Measurements from ENCODE around the gene NAGLU. TPM values are rescaled to one million over a fixed set of nuclear protein-coding genes. Genes with fewer than 3 reads are reported as not detected.

The NAGLU gene
- total and polyA plus RNA-seq, 2 of the 13 experiments (the other 11 are each of a cell fraction or from before 2014, with no cell fraction given), result 28.2 to 40.1 TPM

DNA sequence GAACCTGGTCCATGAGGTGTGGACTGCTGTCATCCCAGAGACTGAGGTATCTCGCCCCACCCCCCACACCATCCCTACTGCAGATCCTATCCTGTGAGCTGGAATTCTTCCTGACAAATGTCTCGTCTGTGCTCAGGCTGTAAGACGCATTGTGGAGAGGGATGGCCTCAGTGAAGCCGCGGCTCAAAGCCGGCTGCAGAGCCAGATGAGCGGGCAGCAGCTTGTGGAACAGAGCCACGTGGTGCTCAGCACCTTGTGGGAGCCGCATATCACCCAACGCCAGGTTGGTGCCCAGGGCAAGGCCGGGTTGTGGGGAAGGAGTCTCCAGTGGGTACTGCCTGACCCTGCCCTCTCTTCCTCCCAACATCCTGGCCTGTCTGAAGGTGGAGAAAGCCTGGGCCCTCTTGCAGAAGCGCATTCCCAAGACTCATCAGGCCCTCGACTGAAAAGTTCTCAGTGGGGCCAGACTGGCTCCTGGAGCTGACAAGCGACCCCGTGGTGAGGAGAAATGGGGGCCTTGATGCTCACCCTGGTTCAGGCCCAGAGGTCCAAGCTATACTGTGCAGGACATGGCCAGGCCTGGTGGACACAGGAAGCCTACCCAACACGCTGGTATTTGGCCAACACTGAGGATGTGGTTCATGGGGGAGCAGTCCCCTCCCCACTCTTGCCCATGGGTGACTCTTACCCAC, 29.6 kb downstream of the NAGLU start (continued):
- TF ChIP-seq, protein P1, sequence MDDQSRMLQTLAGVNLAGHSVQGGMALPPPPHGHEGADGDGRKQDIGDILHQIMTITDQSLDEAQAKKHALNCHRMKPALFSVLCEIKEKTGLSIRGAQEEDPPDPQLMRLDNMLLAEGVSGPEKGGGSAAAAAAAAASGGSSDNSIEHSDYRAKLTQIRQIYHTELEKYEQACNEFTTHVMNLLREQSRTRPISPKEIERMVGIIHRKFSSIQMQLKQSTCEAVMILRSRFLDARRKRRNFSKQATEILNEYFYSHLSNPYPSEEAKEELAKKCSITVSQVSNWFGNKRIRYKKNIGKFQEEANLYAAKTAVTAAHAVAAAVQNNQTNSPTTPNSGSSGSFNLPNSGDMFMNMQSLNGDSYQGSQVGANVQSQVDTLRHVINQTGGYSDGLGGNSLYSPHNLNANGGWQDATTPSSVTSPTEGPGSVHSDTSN (CRISPR knock-in tag; IDR thresholded peaks at IDR 0.05; ENCODE audit: borderline replicate concordance), result no peak
- TF ChIP-seq, protein P2, sequence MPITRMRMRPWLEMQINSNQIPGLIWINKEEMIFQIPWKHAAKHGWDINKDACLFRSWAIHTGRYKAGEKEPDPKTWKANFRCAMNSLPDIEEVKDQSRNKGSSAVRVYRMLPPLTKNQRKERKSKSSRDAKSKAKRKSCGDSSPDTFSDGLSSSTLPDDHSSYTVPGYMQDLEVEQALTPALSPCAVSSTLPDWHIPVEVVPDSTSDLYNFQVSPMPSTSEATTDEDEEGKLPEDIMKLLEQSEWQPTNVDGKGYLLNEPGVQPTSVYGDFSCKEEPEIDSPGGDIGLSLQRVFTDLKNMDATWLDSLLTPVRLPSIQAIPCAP (CRISPR knock-in tag; IDR thresholded peaks at IDR 0.05; ENCODE audit: low read depth), result no peak
- TF ChIP-seq ZNF713 (CRISPR knock-in tag; IDR thresholded peaks at IDR 0.05) (0 out of 2 replicates have a peak, but pooled peaks have one; percentile 22), NR1H2 (CRISPR knock-in tag; IDR thresholded peaks at IDR 0.05; ENCODE audit: borderline replicate concordance, low read depth) (no peak), NFE2L1 (CRISPR knock-in tag; IDR thresholded peaks at IDR 0.05; ENCODE audit: borderline replicate concordance) (peak; percentile 18; the same call in 1 of the 2 replicates), NFKB2 (CRISPR knock-in tag; IDR thresholded peaks at IDR 0.05; ENCODE audit: borderline replicate concordance) (no peak), SP4 (CRISPR knock-in tag; IDR thresholded peaks at IDR 0.05) (0 out of 2 replicates have a peak, but pooled peaks have one; percentile 61), ZNF678 (CRISPR knock-in tag; IDR thresholded peaks at IDR 0.05) (no peak), ZNF329 (CRISPR knock-in tag; IDR thresholded peaks at IDR 0.05; ENCODE audit: low read depth) (no peak), SPEN (CRISPR knock-in tag; IDR thresholded peaks at IDR 0.05; ENCODE audit: low read depth) (no peak), ZNF34 (CRISPR knock-in tag; IDR thresholded peaks at IDR 0.05; ENCODE audit: borderline replicate concordance) (no peak), TGIF2 (CRISPR knock-in tag; IDR thresholded peaks at IDR 0.05) (no peak), HNRNPL (IDR thresholded peaks at IDR 0.05; ENCODE audit: low read depth, low read length) (0 out of 2 replicates have a peak, but pooled peaks have one; percentile 38), ZNF143 (CRISPR knock-in tag; IDR thresholded peaks at IDR 0.05) (no peak), MTA1 (CRISPR knock-in tag; IDR thresholded peaks at IDR 0.05; ENCODE audit: borderline replicate concordance) (no peak; the same call in 1 of the 2 replicates), TP53 (CRISPR knock-in tag; conservative IDR thresholded peaks at IDR 0.05) (no peak), ZNF605 (CRISPR knock-in tag; IDR thresholded peaks at IDR 0.05) (0 out of 2 replicates have a peak, but pooled peaks have one; percentile 7), ZNF577 (CRISPR knock-in tag; IDR thresholded peaks at IDR 0.05; ENCODE audit: borderline replicate concordance, low read depth) (no peak), IKZF1 (IDR thresholded peaks at IDR 0.05) (no peak)
- TF ChIP-seq, protein P3, sequence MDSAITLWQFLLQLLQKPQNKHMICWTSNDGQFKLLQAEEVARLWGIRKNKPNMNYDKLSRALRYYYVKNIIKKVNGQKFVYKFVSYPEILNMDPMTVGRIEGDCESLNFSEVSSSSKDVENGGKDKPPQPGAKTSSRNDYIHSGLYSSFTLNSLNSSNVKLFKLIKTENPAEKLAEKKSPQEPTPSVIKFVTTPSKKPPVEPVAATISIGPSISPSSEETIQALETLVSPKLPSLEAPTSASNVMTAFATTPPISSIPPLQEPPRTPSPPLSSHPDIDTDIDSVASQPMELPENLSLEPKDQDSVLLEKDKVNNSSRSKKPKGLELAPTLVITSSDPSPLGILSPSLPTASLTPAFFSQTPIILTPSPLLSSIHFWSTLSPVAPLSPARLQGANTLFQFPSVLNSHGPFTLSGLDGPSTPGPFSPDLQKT (CRISPR knock-in tag; IDR thresholded peaks at IDR 0.05; ENCODE audit: borderline replicate concordance), result no peak
- TF ChIP-seq, protein P4, sequence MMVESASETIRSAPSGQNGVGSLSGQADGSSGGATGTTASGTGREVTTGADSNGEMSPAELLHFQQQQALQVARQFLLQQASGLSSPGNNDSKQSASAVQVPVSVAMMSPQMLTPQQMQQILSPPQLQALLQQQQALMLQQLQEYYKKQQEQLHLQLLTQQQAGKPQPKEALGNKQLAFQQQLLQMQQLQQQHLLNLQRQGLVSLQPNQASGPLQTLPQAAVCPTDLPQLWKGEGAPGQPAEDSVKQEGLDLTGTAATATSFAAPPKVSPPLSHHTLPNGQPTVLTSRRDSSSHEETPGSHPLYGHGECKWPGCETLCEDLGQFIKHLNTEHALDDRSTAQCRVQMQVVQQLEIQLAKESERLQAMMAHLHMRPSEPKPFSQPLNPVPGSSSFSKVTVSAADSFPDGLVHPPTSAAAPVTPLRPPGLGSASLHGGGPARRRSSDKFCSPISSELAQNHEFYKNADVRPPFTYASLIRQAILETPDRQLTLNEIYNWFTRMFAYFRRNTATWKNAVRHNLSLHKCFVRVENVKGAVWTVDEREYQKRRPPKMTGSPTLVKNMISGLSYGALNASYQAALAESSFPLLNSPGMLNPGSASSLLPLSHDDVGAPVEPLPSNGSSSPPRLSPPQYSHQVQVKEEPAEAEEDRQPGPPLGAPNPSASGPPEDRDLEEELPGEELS (CRISPR knock-in tag; IDR thresholded peaks at IDR 0.05), result no peak
- TF ChIP-seq, protein P5, sequence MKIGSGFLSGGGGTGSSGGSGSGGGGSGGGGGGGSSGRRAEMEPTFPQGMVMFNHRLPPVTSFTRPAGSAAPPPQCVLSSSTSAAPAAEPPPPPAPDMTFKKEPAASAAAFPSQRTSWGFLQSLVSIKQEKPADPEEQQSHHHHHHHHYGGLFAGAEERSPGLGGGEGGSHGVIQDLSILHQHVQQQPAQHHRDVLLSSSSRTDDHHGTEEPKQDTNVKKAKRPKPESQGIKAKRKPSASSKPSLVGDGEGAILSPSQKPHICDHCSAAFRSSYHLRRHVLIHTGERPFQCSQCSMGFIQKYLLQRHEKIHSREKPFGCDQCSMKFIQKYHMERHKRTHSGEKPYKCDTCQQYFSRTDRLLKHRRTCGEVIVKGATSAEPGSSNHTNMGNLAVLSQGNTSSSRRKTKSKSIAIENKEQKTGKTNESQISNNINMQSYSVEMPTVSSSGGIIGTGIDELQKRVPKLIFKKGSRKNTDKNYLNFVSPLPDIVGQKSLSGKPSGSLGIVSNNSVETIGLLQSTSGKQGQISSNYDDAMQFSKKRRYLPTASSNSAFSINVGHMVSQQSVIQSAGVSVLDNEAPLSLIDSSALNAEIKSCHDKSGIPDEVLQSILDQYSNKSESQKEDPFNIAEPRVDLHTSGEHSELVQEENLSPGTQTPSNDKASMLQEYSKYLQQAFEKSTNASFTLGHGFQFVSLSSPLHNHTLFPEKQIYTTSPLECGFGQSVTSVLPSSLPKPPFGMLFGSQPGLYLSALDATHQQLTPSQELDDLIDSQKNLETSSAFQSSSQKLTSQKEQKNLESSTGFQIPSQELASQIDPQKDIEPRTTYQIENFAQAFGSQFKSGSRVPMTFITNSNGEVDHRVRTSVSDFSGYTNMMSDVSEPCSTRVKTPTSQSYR (CRISPR knock-in tag; IDR thresholded peaks at IDR 0.05; ENCODE audit: borderline replicate concordance), result 0 out of 2 replicates have a peak, but pooled peaks have one; percentile 9

All from HepG2 (cell line).